GM19023 (cell line): Measurements from ENCODE around the gene ANKRD22.

Experiments
- ATAC-seq: cut with Tn5 transposase; IDR thresholded peaks from one replicate; pipeline ENCODE4 v1.9.1; 2021; ENCODE audit warnings: mild to moderate bottlenecking, moderate library complexity; ENCODE audit not compliant: unreplicated experiment

The ANKRD22 gene

GRCh38 chr10:88879534-88880281 is 28.1 kb upstream of the ANKRD22 start, which contains the start of gene STAMBPL1:
Gene STAMBPL1 (plus strand): TSS chr10:88880245. CDS start chr10:88901709, 21,464 bp downstream.
- ATAC-seq, result peak; percentile 66

GRCh38 chr10:88877298-88877697 is 25.7 kb upstream of the ANKRD22 start:
- no peak for ATAC-seq

GRCh38 chr10:88875081-88875480 is 23.4 kb upstream of the ANKRD22 start:
- ATAC-seq, result no peak

GRCh38 chr10:88874281-88874680 is 22.6 kb upstream of the ANKRD22 start:
- ATAC-seq, result no peak

GRCh38 chr10:88873757-88874156 is 22.1 kb upstream of the ANKRD22 start:
- ATAC-seq, result no peak

GRCh38 chr10:88870089-88870488 is 18.4 kb upstream of the ANKRD22 start:
- ATAC-seq, result no peak

GRCh38 chr10:88866454-88866853 is 14.8 kb upstream of the ANKRD22 start:
- no peak for ATAC-seq

- no peak for ATAC-seq
Observed at GRCh38 chr10:88865281-88865876, 13.7 kb upstream of the ANKRD22 start.

GRCh38 chr10:88861036-88861435 is 9.4 kb upstream of the ANKRD22 start:
- ATAC-seq, result no peak

GRCh38 chr10:88858491-88858890 is 6.8 kb upstream of the ANKRD22 start:
- ATAC-seq, result no peak

- no peak for ATAC-seq
Observed at GRCh38 chr10:88857831-88858230, 6.2 kb upstream of the ANKRD22 start.

- ATAC-seq, result no peak
Observed at GRCh38 chr10:88854684-88855083, 3.0 kb upstream of the ANKRD22 start.

- ATAC-seq, result no peak
Observed at GRCh38 chr10:88853155-88853881, 1.7 kb upstream of the ANKRD22 start.

- ATAC-seq, result no peak
Observed at GRCh38 chr10:88852327-88852726, 683 bp upstream of the ANKRD22 start.

GRCh38 chr10:88850712-88851111 is 932 bp downstream of the ANKRD22 start:
- no peak for ATAC-seq

- no peak for ATAC-seq
Observed at GRCh38 chr10:88849234-88849633, 2.4 kb downstream of the ANKRD22 start.

- ATAC-seq, result no peak
Observed at GRCh38 chr10:88848499-88848898, 3.1 kb downstream of the ANKRD22 start.

GRCh38 chr10:88843171-88843570 is 8.5 kb downstream of the ANKRD22 start:
- ATAC-seq, result no peak

GRCh38 chr10:88841316-88842111 is 10.1 kb downstream of the ANKRD22 start:
- ATAC-seq, result no peak

- no peak for ATAC-seq
Observed at GRCh38 chr10:88840881-88841280, 10.8 kb downstream of the ANKRD22 start.

GRCh38 chr10:88840104-88840503 is 11.5 kb downstream of the ANKRD22 start:
- no peak for ATAC-seq
